Vagina (tissue), 2 donors: ENCODE measurements around the gene SDHAF2. TPM values are rescaled to one million over a fixed set of nuclear protein-coding genes. Genes with fewer than 3 reads are reported as not detected.
"Not testable (repeated sequence)": the region's sequence is repeated elsewhere in the genome, so short reads cannot be mapped to it uniquely, and the experiment has no call there.

Experiments
- DNase-seq, 2 donors: peaks; one replicate each; pipeline ENCODE4 v3.0.0-alpha.2; 2017; ENCODE audit errors: extremely low spot score in 2 of 2
- H3K27ac ChIP-seq: fragments of 200-600 bp; sonication (generic); one replicate; pipeline ENCODE4 v1.5.1; 2019
- H3K27me3 ChIP-seq: fragments of 200-600 bp; sonication (generic); one replicate; pipeline ENCODE4 v1.5.1; 2019
- H3K36me3 ChIP-seq, 2 donors: fragments of 200-600 bp; sonication (generic); one replicate each; pipeline ENCODE4 v1.5.1; 2017 to 2019
- H3K4me1 ChIP-seq: fragments of 200-600 bp; sonication (generic); one replicate; pipeline ENCODE4 v1.5.1; 2019
- H3K4me3 ChIP-seq, 2 donors: fragments of 200-600 bp; sonication (generic); 1 replicate in 1 of 2; 2 replicates in 1 of 2; pipeline ENCODE4 v1.5.1; 2016 to 2019
- H3K9me3 ChIP-seq: fragments of 200-600 bp; sonication (generic); one replicate; pipeline ENCODE4 v1.5.1; 2019
- CTCF ChIP-seq, 3 experiments: fragments of 450-650 bp in 2 of 3; fragments of 200-600 bp in 1 of 3; sonication (generic) in 1 of 3; IDR thresholded peaks; one replicate each; pipeline ENCODE4 v1.5.1; 2017 to 2019; ENCODE audit warnings: antibody characterized with exemption in 3 of 3, mild to moderate bottlenecking in 2 of 3, moderate library complexity in 2 of 3
- POLR2A ChIP-seq, 2 donors: fragments of 450-650 bp; IDR thresholded peaks; one replicate each; pipeline ENCODE4 v1.6.1; 2017; ENCODE audit warnings: antibody characterized with exemption in 2 of 2, mild to moderate bottlenecking in 2 of 2, moderate library complexity in 2 of 2
- POLR2AphosphoS5 ChIP-seq, 2 donors: sonication (generic); formaldehyde crosslinking; IDR thresholded peaks; one replicate each; pipeline ENCODE4 v1.9.0; 2017; ENCODE audit warnings: antibody characterized with exemption in 2 of 2, mild to moderate bottlenecking in 2 of 2, low read depth in 1 of 2; ENCODE audit not compliant: insufficient read depth in 1 of 2
- intact Hi-C: fragments of 100-400 bp; cut with DNase I; formaldehyde crosslinking; loops from one replicate; pipeline ENCODE4 v1.15.1; 2023
- total RNA-seq: library from RNA; depleted of rRNA; stranded (reverse); fragments of >200 nt; gene quantifications from one replicate; pipeline ENCODE4 v1.2.3, GENCODE V29; 2016

Gene SDHAF2
- 24.3 TPM for total RNA-seq

- peaks cover 0 to 40% of the 10 kb centered on the region in 2 donors for H3K36me3 ChIP-seq
- H3K4me1 ChIP-seq = peaks cover 62% of the 10 kb centered on the region
- H3K9me3 ChIP-seq = no peaks in the 10 kb centered on the region
- peak within 1 kb of the TSS; percentile 96 for H3K27ac ChIP-seq
- intact Hi-C loops = no loop called here
- H3K4me3 ChIP-seq = peak within 1 kb of the TSS; percentile 83 to 88
- peak in 1 of 3 experiments; percentile 6 for TF ChIP-seq CTCF (IDR thresholded peaks at IDR 0.05)
- TF ChIP-seq POLR2A (IDR thresholded peaks at IDR 0.05) = peak in 1 of 2 donors; percentile 62
- TF ChIP-seq POLR2AphosphoS5 (IDR thresholded peaks at IDR 0.05; ENCODE audit: insufficient read depth in 1 of 2, low read depth in 1 of 2) = peak; percentile 84 to 91
- H3K27me3 ChIP-seq = no peaks in the 10 kb centered on the region
- peak in 1 of 2 donors; percentile 97 for DNase-seq
Measured at GRCh38 chr11:61429691-61430582, at the start of gene SDHAF2, which contains the start of gene CPSF7. Gene SDHAF2 (plus strand): TSS chr11:61430124. CDS start chr11:61430147, 23 bp downstream. Gene CPSF7 (minus strand): TSS chr11:61429975. CDS start chr11:61429235, 740 bp downstream.

- no peak for DNase-seq
- Histone ChIP-seq H3K9me3 (no peaks in the 10 kb centered on the region), H3K4me1 (peaks cover 26% of the 10 kb centered on the region), H3K4me3 (no peak overlapping the region), H3K27me3 (no peaks in the 10 kb centered on the region), H3K36me3 (no peaks in the 10 kb centered on the region), H3K27ac (no peak overlapping the region)
- TF ChIP-seq POLR2A (IDR thresholded peaks at IDR 0.05) (no peak), POLR2AphosphoS5 (IDR thresholded peaks at IDR 0.05; ENCODE audit: insufficient read depth in 1 of 2, low read depth in 1 of 2) (no peak), CTCF (IDR thresholded peaks at IDR 0.05) (no peak)
- intact Hi-C loops = no loop called here
Measured at GRCh38 chr11:61380884-61381283, 49.0 kb upstream of the SDHAF2 start.

- H3K9me3 ChIP-seq, H3K27ac ChIP-seq, H3K36me3 ChIP-seq, H3K4me3 ChIP-seq, DNase-seq, H3K27me3 ChIP-seq: not testable (repeated sequence)
- intact Hi-C loops = loop anchor here (2.0 kb wide), 1 partner anchor 47 kb away; no protein-coding TSS in a partner anchor
- H3K4me1 ChIP-seq = peaks cover 11% of the 10 kb centered on the region
Measured at GRCh38 chr11:61383859-61384258, 46.1 kb upstream of the SDHAF2 start.

GRCh38 chr11:61384271-61385242 lies 45.4 kb upstream of the SDHAF2 start:
- Histone ChIP-seq H3K27me3 (no peaks in the 10 kb centered on the region), H3K9me3 (no peaks in the 10 kb centered on the region), H3K36me3 (no peaks in the 10 kb centered on the region), H3K4me3 (no peak overlapping the region), H3K4me1 (peaks cover 4% of the 10 kb centered on the region), H3K27ac (no peak overlapping the region)
- DNase-seq = no peak
- TF ChIP-seq POLR2A (IDR thresholded peaks at IDR 0.05) = no peak
- no peak for TF ChIP-seq POLR2AphosphoS5 (IDR thresholded peaks at IDR 0.05; ENCODE audit: insufficient read depth in 1 of 2, low read depth in 1 of 2)
- TF ChIP-seq CTCF (IDR thresholded peaks at IDR 0.05) = no peak
- intact Hi-C loops = loop anchor here (2.0 kb wide), 1 partner anchor 48 kb away; no protein-coding TSS in a partner anchor

- H3K9me3 ChIP-seq = no peaks in the 10 kb centered on the region
- peaks cover 0 to under 1% of the 10 kb centered on the region in 2 donors for H3K36me3 ChIP-seq
- peaks cover 17% of the 10 kb centered on the region for H3K4me1 ChIP-seq
- intact Hi-C loops = loop anchor here (5.0 kb wide), 1 partner anchor 1597 kb away; no protein-coding TSS in a partner anchor
- no peak overlapping the region for H3K27ac ChIP-seq
- no peak overlapping the region for H3K4me3 ChIP-seq
- no peaks in the 10 kb centered on the region for H3K27me3 ChIP-seq
- no peak for DNase-seq
- TF ChIP-seq POLR2AphosphoS5 (IDR thresholded peaks at IDR 0.05; ENCODE audit: insufficient read depth in 1 of 2, low read depth in 1 of 2) = no peak
- TF ChIP-seq CTCF (IDR thresholded peaks at IDR 0.05) = no peak
- no peak for TF ChIP-seq POLR2A (IDR thresholded peaks at IDR 0.05)
Measured at GRCh38 chr11:61390161-61390560, 39.8 kb upstream of the SDHAF2 start.
